ENCODE measurements around the gene KIAA0232.

DNA sequence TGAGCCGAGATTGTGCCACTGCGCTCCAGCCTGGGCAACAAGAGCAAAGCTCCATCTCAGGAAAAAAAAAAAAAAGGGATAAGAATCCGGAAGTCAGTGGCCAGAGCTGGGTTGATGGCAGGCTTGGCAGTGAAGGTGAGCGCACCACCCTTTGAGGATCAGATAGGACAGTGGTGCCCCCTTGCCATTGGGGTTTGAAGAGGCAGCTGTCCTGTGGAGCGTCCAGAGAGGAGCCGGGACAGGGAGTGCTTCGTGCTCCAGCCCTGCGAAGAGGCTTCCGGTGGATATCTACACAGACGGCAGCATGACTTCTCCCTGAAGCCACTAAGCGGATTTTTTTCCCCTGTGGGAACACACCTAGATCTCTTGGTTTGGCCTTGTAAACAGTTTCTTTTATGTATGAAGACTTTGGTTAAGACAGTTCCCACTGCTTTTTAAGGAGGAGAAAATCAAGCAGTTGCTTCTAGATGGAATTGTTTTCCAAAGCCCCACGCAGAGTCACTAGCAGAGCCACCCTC lies 133.6 kb downstream of the KIAA0232 start:
- TF ChIP-seq, protein P1, sequence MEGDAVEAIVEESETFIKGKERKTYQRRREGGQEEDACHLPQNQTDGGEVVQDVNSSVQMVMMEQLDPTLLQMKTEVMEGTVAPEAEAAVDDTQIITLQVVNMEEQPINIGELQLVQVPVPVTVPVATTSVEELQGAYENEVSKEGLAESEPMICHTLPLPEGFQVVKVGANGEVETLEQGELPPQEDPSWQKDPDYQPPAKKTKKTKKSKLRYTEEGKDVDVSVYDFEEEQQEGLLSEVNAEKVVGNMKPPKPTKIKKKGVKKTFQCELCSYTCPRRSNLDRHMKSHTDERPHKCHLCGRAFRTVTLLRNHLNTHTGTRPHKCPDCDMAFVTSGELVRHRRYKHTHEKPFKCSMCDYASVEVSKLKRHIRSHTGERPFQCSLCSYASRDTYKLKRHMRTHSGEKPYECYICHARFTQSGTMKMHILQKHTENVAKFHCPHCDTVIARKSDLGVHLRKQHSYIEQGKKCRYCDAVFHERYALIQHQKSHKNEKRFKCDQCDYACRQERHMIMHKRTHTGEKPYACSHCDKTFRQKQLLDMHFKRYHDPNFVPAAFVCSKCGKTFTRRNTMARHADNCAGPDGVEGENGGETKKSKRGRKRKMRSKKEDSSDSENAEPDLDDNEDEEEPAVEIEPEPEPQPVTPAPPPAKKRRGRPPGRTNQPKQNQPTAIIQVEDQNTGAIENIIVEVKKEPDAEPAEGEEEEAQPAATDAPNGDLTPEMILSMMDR (IDR thresholded peaks at IDR 0.05), result no peak
- TF ChIP-seq POLR2A (IDR thresholded peaks at IDR 0.05), result no peak
